ENCODE measurements around the gene CAMKK2.

DNA sequence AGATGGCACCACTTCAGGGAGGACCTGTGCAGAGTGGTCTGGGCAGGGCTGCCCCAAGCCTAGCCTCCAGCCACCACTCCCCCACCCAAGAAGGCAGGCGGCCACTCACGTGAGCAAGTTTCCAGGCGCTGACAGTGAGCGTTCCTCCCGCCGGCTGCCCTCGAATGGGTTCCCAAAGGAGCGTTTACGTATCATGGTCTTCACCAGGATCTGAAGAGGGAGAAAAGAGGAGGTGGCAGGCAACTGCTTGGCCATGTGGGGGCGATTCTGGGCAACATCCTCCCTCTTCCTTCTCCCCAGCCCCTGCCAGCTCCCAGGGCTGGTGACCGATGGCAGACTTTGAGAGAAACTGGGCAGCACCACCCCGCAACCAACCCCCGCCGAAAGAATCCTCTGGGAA lies 51.5 kb downstream of the CAMKK2 start:
- TF ChIP-seq, protein P1, sequence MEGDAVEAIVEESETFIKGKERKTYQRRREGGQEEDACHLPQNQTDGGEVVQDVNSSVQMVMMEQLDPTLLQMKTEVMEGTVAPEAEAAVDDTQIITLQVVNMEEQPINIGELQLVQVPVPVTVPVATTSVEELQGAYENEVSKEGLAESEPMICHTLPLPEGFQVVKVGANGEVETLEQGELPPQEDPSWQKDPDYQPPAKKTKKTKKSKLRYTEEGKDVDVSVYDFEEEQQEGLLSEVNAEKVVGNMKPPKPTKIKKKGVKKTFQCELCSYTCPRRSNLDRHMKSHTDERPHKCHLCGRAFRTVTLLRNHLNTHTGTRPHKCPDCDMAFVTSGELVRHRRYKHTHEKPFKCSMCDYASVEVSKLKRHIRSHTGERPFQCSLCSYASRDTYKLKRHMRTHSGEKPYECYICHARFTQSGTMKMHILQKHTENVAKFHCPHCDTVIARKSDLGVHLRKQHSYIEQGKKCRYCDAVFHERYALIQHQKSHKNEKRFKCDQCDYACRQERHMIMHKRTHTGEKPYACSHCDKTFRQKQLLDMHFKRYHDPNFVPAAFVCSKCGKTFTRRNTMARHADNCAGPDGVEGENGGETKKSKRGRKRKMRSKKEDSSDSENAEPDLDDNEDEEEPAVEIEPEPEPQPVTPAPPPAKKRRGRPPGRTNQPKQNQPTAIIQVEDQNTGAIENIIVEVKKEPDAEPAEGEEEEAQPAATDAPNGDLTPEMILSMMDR (IDR thresholded peaks at IDR 0.05) = no peak
- TF ChIP-seq POLR2A (IDR thresholded peaks at IDR 0.05) = no peak
- TF ChIP-seq EP300 (IDR thresholded peaks at IDR 0.05) = no peak
- no peak for TF ChIP-seq POLR2AphosphoS5 (IDR thresholded peaks at IDR 0.05)

All from suprapubic skin (tissue), 4 donors.